HG03342 (cell line): ENCODE data around the gene ZFP30.

Experiments
- ATAC-seq: cut with Tn5 transposase; IDR thresholded peaks from one replicate; pipeline ENCODE4 v1.9.1; 2021; ENCODE audit warnings: mild to moderate bottlenecking, moderate library complexity; ENCODE audit not compliant: unreplicated experiment

The ZFP30 gene

GRCh38 chr19:37564624-37565369 lies 90.5 kb downstream of the ZFP30 start:
- no peak for ATAC-seq
